Measurements from ENCODE around the gene DDX18. TPM values are rescaled to one million over a fixed set of nuclear protein-coding genes. Genes with fewer than 3 reads are reported as not detected.
"Not testable (repeated sequence)": the region's sequence is repeated elsewhere in the genome, so short reads cannot be mapped to it uniquely, and the experiment has no call there.

Gene DDX18
- 10 to 100 TPM; 35.5 to 37.0 TPM for total RNA-seq
- long read RNA-seq, transcript DDX18-201 (14 exons, 3,796 nt), result major isoform, 19 of 36 reads
- long read RNA-seq, partial matches to known transcripts, result 13 of 36 reads
- long read RNA-seq, other reads (novel, unspliced or antisense), result 4 of 36 reads

DNA sequence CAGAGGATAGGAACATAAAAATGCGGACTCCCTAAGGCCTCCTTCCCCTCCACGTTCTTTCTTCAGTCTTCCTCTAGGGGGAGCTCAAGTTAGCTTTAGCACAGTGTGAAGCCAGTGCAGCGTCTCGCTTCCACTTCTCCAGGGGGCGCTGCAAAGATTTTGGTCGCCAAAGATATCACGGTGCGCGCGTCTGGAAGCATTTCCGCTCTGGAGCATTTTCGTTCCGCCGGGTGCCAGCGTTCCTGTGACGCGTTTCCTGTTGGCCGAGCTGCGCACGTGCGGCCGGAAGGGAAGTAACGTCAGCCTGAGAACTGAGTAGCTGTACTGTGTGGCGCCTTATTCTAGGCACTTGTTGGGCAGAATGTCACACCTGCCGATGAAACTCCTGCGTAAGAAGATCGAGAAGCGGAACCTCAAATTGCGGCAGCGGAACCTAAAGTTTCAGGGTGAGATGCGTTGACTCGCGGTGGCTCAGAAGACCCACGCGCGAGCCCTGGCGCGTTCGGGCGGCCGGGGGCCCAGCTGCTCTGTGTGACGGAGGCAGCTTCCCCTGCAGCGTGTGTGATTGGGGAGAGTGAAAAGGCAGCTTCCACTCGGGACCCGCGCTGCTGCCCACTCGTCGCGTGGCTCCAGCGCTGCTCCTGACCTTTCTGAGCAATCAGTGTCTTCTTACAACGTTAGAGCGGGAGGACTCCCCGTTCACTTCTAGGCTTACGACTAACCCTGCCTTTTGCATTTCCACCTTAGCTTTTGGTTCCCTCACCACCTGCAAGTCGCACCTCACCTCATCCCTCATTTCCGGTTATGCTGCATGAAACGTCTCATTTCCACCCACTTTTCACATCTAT, at the start of gene DDX18:
DDX18 (plus strand) TSS at position 275 of the 848 bp plus-strand sequence; CDS start at position 362, 87 bp downstream.
- intact Hi-C loops (cut with DNase I, micrococcal nuclease), result loop anchor here in 1 of 2 donors (10.0 kb wide), 1 partner anchor 270 kb away; the partner anchor contains the start of gene INSIG2
- DNase-seq (peak; percentile 97 to 98), ATAC-seq (peak; percentile 100)

GRCh38 chr2:117770730-117771129, 43.8 kb upstream of the DDX18 start:
- intact Hi-C loops (cut with DNase I, micrococcal nuclease), result no loop called here
- DNase-seq (no peak), ATAC-seq (no peak)

- no peak for ATAC-seq
- intact Hi-C loops (cut with DNase I, micrococcal nuclease), result no loop called here
- DNase-seq, result no peak
These were observed 42.4 kb upstream of the DDX18 start for GRCh38 chr2:117771969-117772630.

- intact Hi-C loops (cut with DNase I, micrococcal nuclease), result no loop called here
- DNase-seq (no peak), ATAC-seq (no peak)
These were observed 39.8 kb upstream of the DDX18 start for GRCh38 chr2:117774716-117775115.

DNA sequence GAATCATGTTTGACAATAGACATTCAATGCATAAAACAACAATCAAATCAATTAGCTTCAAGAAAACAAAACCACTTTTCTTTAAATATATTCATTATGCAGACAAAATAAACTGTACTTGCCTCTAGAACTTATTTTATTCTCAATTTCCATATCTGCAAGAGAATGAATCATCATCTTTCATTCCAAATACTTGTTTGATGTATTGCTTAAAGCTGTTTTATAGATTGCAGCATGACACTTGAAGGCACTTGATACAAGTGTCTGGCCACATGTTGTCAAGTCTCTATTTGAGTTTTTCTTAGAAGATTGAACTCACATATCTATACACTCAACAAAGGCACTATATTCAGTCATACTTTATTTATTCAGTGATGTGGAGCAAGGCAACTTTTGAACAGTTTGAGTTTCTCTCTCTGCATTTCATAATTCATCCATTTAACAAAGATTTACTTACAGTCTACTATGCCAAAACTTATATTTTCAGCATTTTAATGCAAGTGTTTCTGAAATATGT, 38.7 kb upstream of the DDX18 start:
- no peak for ATAC-seq
- intact Hi-C loops (cut with DNase I, micrococcal nuclease), result no loop called here
- no peak for DNase-seq

- intact Hi-C loops (cut with DNase I, micrococcal nuclease), result no loop called here
- no peak for DNase-seq
- ATAC-seq, result no peak
These were observed 37.6 kb upstream of the DDX18 start for GRCh38 chr2:117776888-117777287.

DNA sequence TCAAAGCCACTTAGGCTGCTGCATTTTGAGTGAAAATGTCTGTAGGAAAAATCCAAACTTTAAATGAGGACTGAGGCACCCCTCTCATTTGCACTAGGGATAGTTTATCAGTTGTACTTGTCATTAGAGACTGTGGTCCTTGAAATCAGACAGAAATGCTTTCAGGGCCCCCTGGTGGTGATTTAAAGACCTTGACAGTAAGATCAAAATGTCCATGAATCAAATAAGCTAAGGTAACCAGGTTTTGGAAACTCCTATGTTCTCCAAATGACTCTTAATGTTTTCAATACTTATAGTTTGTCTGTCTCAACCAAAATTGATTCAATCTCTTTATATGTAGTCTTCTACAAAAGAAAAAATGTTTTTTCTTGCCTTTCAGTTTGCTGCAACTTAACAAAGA, 28.8 kb upstream of the DDX18 start:
- ATAC-seq (no peak), DNase-seq (peak in 1 of 2 donors; percentile 13)
- intact Hi-C loops (cut with DNase I, micrococcal nuclease), result no loop called here

- no peak for ATAC-seq
- DNase-seq, result no peak
- intact Hi-C loops (cut with DNase I, micrococcal nuclease), result no loop called here
These were observed 28.0 kb upstream of the DDX18 start for GRCh38 chr2:117786520-117786919.

DNA sequence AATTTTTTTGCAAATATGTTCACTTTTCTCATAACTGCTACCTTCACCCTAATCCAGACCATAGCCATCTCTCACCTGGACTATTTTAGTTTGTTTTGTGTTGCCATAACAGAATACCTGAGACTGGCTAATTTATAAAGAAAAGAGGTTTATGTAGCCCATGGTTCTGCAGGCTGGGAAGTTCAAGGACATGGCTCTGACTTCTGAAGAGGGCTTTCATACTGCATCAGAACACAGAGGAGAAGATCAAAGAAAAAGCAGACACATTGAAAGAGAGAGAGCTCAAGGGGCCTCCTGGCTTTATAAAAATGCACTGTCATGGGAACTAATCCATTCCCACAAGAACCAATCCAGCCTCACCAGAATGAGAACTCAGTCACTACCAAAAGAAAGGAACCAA, 25.0 kb upstream of the DDX18 start:
- DNase-seq (no peak), ATAC-seq (no peak)
- intact Hi-C loops (cut with DNase I, micrococcal nuclease), result no loop called here

DNA sequence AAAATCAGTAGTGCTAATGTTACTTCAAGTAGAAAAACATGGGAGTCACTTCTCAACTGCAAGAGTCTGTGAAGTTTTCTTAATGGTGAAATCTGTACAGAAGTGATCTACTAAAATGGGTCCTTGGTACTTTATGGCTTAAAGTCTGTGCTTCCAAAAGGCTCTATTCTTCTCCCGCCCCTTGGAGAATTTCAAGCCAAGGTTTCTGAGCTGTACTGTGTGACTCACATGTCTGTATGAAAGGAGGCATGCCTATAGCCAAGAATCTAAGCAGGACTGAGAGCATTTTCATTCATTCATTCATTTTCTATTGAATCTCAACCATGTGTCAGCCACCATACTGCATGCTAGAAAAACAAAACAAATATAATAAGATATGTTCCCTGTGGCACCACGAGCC, 19.8 kb upstream of the DDX18 start:
- DNase-seq (no peak), ATAC-seq (no peak)
- intact Hi-C loops (cut with DNase I, micrococcal nuclease), result no loop called here

- ATAC-seq, result no peak
- no peak for DNase-seq
- intact Hi-C loops (cut with DNase I, micrococcal nuclease), result no loop called here
These were observed 12.7 kb upstream of the DDX18 start for GRCh38 chr2:117801826-117802225.

GRCh38 chr2:117803644-117804325, 10.7 kb upstream of the DDX18 start:
- DNase-seq; ATAC-seq; intact Hi-C loops (cut with DNase I, micrococcal nuclease): not testable (repeated sequence)

DNA sequence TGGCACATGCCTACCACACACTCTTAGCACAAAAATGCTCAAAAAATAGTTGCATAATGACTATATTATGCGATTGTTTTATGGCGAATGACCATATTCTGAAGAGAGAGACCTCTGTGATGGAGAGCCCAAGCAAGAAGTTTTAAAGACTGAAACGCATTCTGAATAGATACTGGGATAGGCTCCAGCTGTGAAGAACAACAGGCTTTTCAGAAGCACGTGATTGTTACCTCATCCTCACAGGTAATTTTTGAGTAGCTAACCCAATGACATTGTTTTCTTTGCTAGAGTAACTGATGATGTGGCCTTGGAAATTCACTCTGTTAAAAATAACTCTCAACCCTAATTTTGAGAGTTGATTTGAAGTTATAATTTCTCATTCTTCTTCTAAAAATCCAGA, 2.0 kb upstream of the DDX18 start:
- no peak for ATAC-seq

GRCh38 chr2:117815946-117816345, 1.5 kb downstream of the DDX18 start:
- intact Hi-C loops (cut with DNase I, micrococcal nuclease), result loop anchor here in 1 of 2 donors (10.0 kb wide), 1 partner anchor 269 kb away; the partner anchor contains the start of gene INSIG2
- no peak for ATAC-seq

More for the DNA sequence above, 2.0 kb upstream of the DDX18 start:
- intact Hi-C loops (cut with DNase I, micrococcal nuclease), result loop anchor here in 1 of 2 donors (10.0 kb wide), 1 partner anchor 272 kb away; the partner anchor contains the start of gene INSIG2
- no peak for DNase-seq

GRCh38 chr2:117818921-117819320, 4.4 kb downstream of the DDX18 start:
- intact Hi-C loops (cut with DNase I, micrococcal nuclease), result loop anchor here in 1 of 2 donors (10.0 kb wide), 1 partner anchor 266 kb away; the partner anchor contains the start of gene INSIG2
- no peak for ATAC-seq
- no peak for DNase-seq

More at GRCh38 chr2:117815946-117816345, 1.5 kb downstream of the DDX18 start:
- no peak for DNase-seq

DNA sequence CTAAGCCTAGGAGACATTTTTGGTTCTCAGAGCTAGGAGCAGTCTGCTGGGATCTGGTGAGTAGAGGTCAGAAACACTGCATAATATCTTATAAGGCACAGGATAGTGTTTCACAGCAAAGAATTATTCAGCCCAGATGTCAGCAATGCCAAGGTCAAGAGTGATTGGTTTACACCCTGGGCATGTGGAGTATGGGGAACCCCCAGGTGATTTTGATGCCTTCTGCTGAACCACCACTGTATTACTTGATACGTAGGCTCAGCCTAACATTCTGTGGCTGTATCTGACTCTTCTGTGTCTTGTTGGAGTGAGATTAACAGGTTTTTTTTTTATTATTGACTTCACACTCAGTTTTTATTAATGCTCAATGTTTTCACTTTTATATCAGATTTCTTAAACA, 6.0 kb downstream of the DDX18 start:
- intact Hi-C loops (cut with DNase I, micrococcal nuclease), result no loop called here
- DNase-seq (no peak), ATAC-seq (no peak)

DNA sequence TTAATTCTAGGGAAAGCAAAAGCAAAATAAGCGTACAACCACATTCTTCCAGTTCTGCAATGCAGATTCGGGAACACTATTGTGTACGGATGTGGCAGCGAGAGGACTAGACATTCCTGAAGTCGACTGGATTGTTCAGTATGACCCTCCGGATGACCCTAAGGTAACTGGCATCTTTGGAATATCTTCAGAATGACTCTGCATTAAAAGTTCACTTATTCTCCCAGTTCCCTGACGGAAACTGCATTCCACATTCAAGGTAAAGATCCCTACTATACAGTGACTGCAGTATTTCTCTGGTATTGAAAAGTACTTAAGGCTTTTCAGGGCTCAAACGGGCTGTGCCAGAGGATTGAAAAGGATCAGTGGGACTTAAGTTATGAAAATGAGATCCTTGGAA, 10.9 kb downstream of the DDX18 start:
- ATAC-seq, result no peak
- intact Hi-C loops (cut with DNase I, micrococcal nuclease), result no loop called here
- DNase-seq, result no peak

GRCh38 chr2:117827464-117827863, 13.0 kb downstream of the DDX18 start:
- ATAC-seq; DNase-seq; intact Hi-C loops (cut with DNase I, micrococcal nuclease): not testable (repeated sequence)

GRCh38 chr2:117828870-117829269, 14.4 kb downstream of the DDX18 start:
- intact Hi-C loops (cut with DNase I, micrococcal nuclease), result no loop called here
- ATAC-seq, result no peak
- DNase-seq, result no peak
